Mammary epithelial cell (primary cell): ENCODE measurements around the gene TTC12.

ENCODE experiments used
- CTCF ChIP-seq, 2 donors: IDR thresholded peaks in 1 of 2; conservative IDR thresholded peaks in 1 of 2; 2 replicates each; pipeline ENCODE4 v1.5.1; 2011 to 2012; ENCODE audit warnings: inconsistent platforms in 2 of 2, low read length in 2 of 2, mild to moderate bottlenecking in 2 of 2, control low read depth in 1 of 2, low read depth in 1 of 2; ENCODE audit not compliant: insufficient read depth in 1 of 2; ENCODE audit errors: extremely low read depth in 1 of 2
- EZH2 ChIP-seq: IDR thresholded peaks from 2 replicates; pipeline ENCODE4 v1.6.1; 2012; ENCODE audit warnings: low read length, inconsistent platforms, borderline replicate concordance

- TF ChIP-seq CTCF (conservative IDR thresholded peaks at IDR 0.05 in 1 of 2, IDR thresholded peaks at IDR 0.05 in 1 of 2; ENCODE audit: extremely low read depth in 1 of 2, insufficient read depth in 1 of 2, low read depth in 1 of 2, low read length in 2 of 2) = no peak
- TF ChIP-seq EZH2 = no peak
These were observed 96.2 kb downstream of the TTC12 start for GRCh38 chr11:113410414-113411135.
